ENCODE measurements around the gene SMURF1.

The SMURF1 gene

GRCh38 chr7:99132595-99133321, 11.2 kb downstream of the SMURF1 start:
- no peak for TF ChIP-seq CTCF (IDR thresholded peaks at IDR 0.05; ENCODE audit: low read depth, low read length)
- H3K27me3 ChIP-seq (ENCODE audit: insufficient read depth, low read depth, severe bottlenecking), result no peaks in the 10 kb centered on the region
- H3K9me3 ChIP-seq (ENCODE audit: severe bottlenecking), result no peaks in the 10 kb centered on the region
- DNase-seq, result no peak
- no peak overlapping the region for H3K4me3 ChIP-seq (ENCODE audit: low read depth, low read length)
- H3K36me3 ChIP-seq, result no peaks in the 10 kb centered on the region
- H3K27ac ChIP-seq, result no peak overlapping the region

GRCh38 chr7:99131290-99131689, 12.6 kb downstream of the SMURF1 start:
- no peaks in the 10 kb centered on the region for H3K27me3 ChIP-seq (ENCODE audit: insufficient read depth, low read depth, severe bottlenecking)
- H3K36me3 ChIP-seq, result no peaks in the 10 kb centered on the region
- no peak overlapping the region for H3K4me3 ChIP-seq (ENCODE audit: low read depth, low read length)
- H3K9me3 ChIP-seq (ENCODE audit: severe bottlenecking), result no peaks in the 10 kb centered on the region
- H3K27ac ChIP-seq, result no peak overlapping the region
- TF ChIP-seq CTCF (IDR thresholded peaks at IDR 0.05; ENCODE audit: low read depth, low read length), result no peak
- no peak for DNase-seq

DNA sequence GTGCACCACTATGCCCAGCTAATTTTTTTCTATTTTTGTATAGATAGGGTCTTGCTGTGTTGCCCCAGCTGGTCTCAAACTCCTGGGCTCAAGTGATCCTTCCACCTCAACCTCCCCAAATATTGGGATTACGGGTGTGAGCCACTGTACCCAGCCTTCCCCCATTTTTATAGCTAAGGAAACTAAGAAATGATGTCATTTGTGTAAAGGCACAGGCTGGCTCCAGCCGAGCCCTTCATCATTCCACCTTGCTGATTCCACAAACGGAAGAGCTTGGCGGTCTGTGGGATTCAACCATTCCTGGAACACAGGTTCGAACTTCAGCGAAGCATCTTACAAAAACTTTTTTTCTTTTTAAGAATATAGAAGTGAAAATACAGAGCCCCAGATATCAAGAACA, 14.4 kb downstream of the SMURF1 start:
- Histone ChIP-seq H3K27ac (no peak overlapping the region), H3K4me3 (ENCODE audit: low read depth, low read length) (no peak overlapping the region), H3K27me3 (ENCODE audit: insufficient read depth, low read depth, severe bottlenecking) (no peaks in the 10 kb centered on the region), H3K9me3 (ENCODE audit: severe bottlenecking) (no peaks in the 10 kb centered on the region), H3K36me3 (no peaks in the 10 kb centered on the region)
- no peak for TF ChIP-seq CTCF (IDR thresholded peaks at IDR 0.05; ENCODE audit: low read depth, low read length)
- no peak for DNase-seq

DNA sequence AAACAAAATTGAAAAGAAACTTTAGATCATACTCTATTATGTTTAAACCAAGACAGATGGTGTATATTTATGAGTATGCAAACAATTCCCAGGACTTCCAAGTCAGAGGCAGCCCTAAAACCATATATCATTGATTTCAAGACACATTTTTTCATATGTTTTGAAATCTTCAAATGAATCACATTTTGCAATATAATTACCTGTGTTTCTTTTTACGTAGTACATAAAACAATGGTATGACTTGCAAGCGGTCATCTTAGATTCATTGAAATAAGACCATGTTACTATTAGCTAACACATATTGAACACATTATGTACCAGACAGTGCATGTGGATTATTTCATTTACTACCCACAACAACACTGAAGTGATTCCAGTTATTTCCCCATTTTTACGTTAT, 14.9 kb downstream of the SMURF1 start:
- no peaks in the 10 kb centered on the region for H3K27me3 ChIP-seq (ENCODE audit: insufficient read depth, low read depth, severe bottlenecking)
- H3K9me3 ChIP-seq (ENCODE audit: severe bottlenecking), result no peaks in the 10 kb centered on the region
- TF ChIP-seq CTCF (IDR thresholded peaks at IDR 0.05; ENCODE audit: low read depth, low read length), result no peak
- no peak for DNase-seq
- no peaks in the 10 kb centered on the region for H3K36me3 ChIP-seq
- H3K4me3 ChIP-seq (ENCODE audit: low read depth, low read length), result no peak overlapping the region
- H3K27ac ChIP-seq, result no peak overlapping the region

DNA sequence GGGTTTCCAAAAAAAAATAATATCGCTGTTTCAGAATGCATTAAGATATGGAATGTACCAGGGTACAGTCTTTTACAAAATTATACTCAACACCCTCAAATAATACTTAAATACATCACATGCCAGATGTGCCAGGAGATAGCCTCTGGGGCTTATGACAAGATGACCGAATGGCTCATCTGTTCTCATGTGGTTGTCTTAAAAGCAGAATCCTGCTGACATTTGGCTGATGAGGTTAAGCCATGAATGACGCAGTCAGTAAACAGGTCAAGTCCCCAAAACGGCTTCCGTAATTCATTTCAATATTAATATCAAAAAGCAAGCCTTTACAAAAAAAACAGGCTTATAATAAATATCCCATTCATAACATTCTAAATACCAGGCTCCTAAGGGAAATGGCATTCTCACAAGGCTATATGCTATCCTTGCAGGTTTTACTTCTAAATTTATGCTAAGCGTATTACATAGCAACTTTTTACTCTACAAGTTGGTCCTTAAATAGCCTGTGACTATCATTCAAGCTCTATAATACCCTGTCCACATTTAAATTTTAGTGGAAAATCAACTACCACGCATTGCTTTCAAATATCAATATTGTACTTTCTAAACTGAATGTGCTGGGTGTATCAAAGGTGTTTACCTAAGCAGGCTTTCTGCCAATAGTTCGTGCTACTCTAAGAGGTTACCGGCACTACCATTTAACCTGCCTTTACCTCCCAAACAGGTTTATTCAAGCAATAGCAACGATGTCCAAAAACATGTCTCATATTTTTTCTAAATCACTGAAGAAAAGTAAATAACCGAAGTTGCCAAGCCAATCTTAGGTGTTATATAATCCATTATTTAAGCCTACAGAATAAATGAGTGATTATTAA, 15.6 kb downstream of the SMURF1 start:
- Histone ChIP-seq H3K9me3 (ENCODE audit: severe bottlenecking) (no peaks in the 10 kb centered on the region), H3K27me3 (ENCODE audit: insufficient read depth, low read depth, severe bottlenecking) (no peaks in the 10 kb centered on the region), H3K36me3 (no peaks in the 10 kb centered on the region), H3K4me3 (ENCODE audit: low read depth, low read length) (no peak overlapping the region), H3K27ac (no peak overlapping the region)
- no peak for DNase-seq
- TF ChIP-seq CTCF (IDR thresholded peaks at IDR 0.05; ENCODE audit: low read depth, low read length), result no peak
